ENCODE measurements around the gene PRPF6.

DNA sequence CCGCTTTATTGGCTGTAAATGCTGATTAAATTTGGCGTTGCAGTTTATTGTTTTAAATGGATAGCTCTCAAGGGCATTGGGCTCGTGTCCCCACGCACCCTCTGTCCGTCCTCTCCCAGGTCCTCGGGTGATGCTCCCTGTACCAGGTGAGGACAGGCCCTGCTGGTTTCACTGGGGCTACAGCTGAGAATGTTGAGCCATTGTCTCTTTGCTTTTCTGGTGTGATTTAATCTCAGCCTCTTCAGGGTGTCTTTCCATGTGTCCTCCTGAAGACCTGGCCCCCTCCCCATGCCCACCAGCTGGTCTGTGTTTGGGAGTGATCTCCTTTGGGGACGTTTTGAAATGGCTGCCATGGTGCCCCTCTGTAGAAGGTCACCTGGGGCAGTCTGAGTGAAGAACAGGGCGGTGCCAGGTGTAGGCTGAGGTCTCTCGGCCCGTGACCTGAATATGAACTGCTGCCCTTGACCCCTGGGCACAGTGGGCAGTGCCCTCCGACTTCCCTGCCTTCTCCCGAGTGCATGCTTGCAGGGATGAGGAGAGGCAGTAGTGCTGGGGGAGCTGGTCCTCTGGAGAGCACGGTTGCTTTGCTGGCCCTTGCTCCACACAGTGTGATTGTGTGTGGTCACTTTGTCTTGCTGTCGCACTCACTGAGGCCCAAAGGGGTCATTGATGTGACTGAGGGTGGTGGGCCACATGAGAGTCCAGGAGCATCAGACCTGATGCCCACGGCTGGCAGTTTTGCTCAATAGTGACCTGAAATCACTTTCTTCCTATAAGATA is 42.6 kb downstream of the PRPF6 start:
- TF ChIP-seq, protein P1, sequence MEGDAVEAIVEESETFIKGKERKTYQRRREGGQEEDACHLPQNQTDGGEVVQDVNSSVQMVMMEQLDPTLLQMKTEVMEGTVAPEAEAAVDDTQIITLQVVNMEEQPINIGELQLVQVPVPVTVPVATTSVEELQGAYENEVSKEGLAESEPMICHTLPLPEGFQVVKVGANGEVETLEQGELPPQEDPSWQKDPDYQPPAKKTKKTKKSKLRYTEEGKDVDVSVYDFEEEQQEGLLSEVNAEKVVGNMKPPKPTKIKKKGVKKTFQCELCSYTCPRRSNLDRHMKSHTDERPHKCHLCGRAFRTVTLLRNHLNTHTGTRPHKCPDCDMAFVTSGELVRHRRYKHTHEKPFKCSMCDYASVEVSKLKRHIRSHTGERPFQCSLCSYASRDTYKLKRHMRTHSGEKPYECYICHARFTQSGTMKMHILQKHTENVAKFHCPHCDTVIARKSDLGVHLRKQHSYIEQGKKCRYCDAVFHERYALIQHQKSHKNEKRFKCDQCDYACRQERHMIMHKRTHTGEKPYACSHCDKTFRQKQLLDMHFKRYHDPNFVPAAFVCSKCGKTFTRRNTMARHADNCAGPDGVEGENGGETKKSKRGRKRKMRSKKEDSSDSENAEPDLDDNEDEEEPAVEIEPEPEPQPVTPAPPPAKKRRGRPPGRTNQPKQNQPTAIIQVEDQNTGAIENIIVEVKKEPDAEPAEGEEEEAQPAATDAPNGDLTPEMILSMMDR (conservative IDR thresholded peaks at IDR 0.05; ENCODE audit: low read length): no peak
- no peak for TF ChIP-seq EZH2phosphoT487 (IDR thresholded peaks at IDR 0.05; ENCODE audit: borderline replicate concordance)

Measured in Loucy (cell line).